Measurements from ENCODE around the gene HSD3B2.

HSD3B2 gene

GRCh38 chr1:119397986-119398385 lies 17.0 kb upstream of the HSD3B2 start:
- no peak for DNase-seq (ENCODE audit: low spot score)

GRCh38 chr1:119404736-119405135 lies 10.2 kb upstream of the HSD3B2 start:
- no peak for DNase-seq (ENCODE audit: low spot score)

- DNase-seq (ENCODE audit: low spot score) = no peak
These were observed 5.2 kb upstream of the HSD3B2 start for GRCh38 chr1:119409731-119410130.

GRCh38 chr1:119410961-119411360 lies 4.0 kb upstream of the HSD3B2 start:
- DNase-seq (ENCODE audit: low spot score) = no peak

- DNase-seq (ENCODE audit: low spot score) = no peak
These were observed 1.2 kb downstream of the HSD3B2 start for GRCh38 chr1:119416006-119416640.

GRCh38 chr1:119419109-119419508 lies 4.2 kb downstream of the HSD3B2 start:
- no peak for DNase-seq (ENCODE audit: low spot score)

GRCh38 chr1:119420638-119421037 lies 5.7 kb downstream of the HSD3B2 start:
- DNase-seq (ENCODE audit: low spot score) = no peak

GRCh38 chr1:119422631-119423030 lies 7.7 kb downstream of the HSD3B2 start:
- no peak for DNase-seq (ENCODE audit: low spot score)

- DNase-seq (ENCODE audit: low spot score) = no peak
These were observed 14.0 kb downstream of the HSD3B2 start for GRCh38 chr1:119428991-119429390.

- DNase-seq (ENCODE audit: low spot score) = no peak
These were observed 14.7 kb downstream of the HSD3B2 start for GRCh38 chr1:119429687-119430086.

GRCh38 chr1:119430486-119430885 lies 15.5 kb downstream of the HSD3B2 start:
- no peak for DNase-seq (ENCODE audit: low spot score)

GRCh38 chr1:119431836-119432235 lies 16.9 kb downstream of the HSD3B2 start:
- no peak for DNase-seq (ENCODE audit: low spot score)

- no peak for DNase-seq (ENCODE audit: low spot score)
These were observed 20.1 kb downstream of the HSD3B2 start for GRCh38 chr1:119435052-119435451.

- DNase-seq (ENCODE audit: low spot score) = no peak
These were observed 23.8 kb downstream of the HSD3B2 start for GRCh38 chr1:119438761-119439160.

- no peak for DNase-seq (ENCODE audit: low spot score)
These were observed 25.9 kb downstream of the HSD3B2 start for GRCh38 chr1:119440721-119441307.

GRCh38 chr1:119442756-119443155 lies 27.8 kb downstream of the HSD3B2 start:
- DNase-seq (ENCODE audit: low spot score) = no peak

- DNase-seq (ENCODE audit: low spot score) = no peak
These were observed 31.4 kb downstream of the HSD3B2 start for GRCh38 chr1:119446321-119446720.

GRCh38 chr1:119447344-119448126 lies 32.6 kb downstream of the HSD3B2 start:
- DNase-seq (ENCODE audit: low spot score) = no peak

- DNase-seq (ENCODE audit: low spot score) = no peak
These were observed 33.2 kb downstream of the HSD3B2 start for GRCh38 chr1:119448127-119448511.

- no peak for DNase-seq (ENCODE audit: low spot score)
These were observed 35.0 kb downstream of the HSD3B2 start for GRCh38 chr1:119449971-119450370.

GRCh38 chr1:119451158-119451557 lies 36.2 kb downstream of the HSD3B2 start:
- DNase-seq (ENCODE audit: low spot score) = no peak

GRCh38 chr1:119452091-119452490 lies 37.1 kb downstream of the HSD3B2 start:
- no peak for DNase-seq (ENCODE audit: low spot score)

GRCh38 chr1:119453021-119453420 lies 38.1 kb downstream of the HSD3B2 start:
- DNase-seq (ENCODE audit: low spot score) = no peak

Data from hematopoietic multipotent progenitor cell treated with erythropoietin and hydrocortisone succinate and interleukin-3 and kit ligand, for 15 days (in vitro differentiated cells).